ENCODE measurements around the gene NAA38. TPM values are rescaled to one million over a fixed set of nuclear protein-coding genes. Genes with fewer than 3 reads are reported as not detected.

NAA38 gene
- total RNA-seq, 2 donors from 2014 or later = 59.5 to 133 TPM

GRCh38 chr17:7842380-7843256 is 14.7 kb downstream of the NAA38 start:
- Histone ChIP-seq H3K9me3 (no peaks in the 10 kb centered on the region), H3K9ac (ENCODE audit: low read depth in 2 of 2, low read length in 2 of 2) (peak overlapping the region; percentile 97), H3K27me3 (no peaks in the 10 kb centered on the region), H3K4me1 (peaks cover 31% of the 10 kb centered on the region), H3K27ac (peak overlapping the region; percentile 93), H3K4me3 (peak overlapping the region; percentile 76), H3K36me3 (peaks cover 5% of the 10 kb centered on the region)
- intact Hi-C loops (cut with DNase I) = no loop called here
- DNase-seq = peak; percentile 76
- no peak for TF ChIP-seq CTCF (IDR thresholded peaks at IDR 0.05)

GRCh38 chr17:7841915-7842379 is 15.4 kb downstream of the NAA38 start:
- Histone ChIP-seq H3K4me3 (peak overlapping the region; percentile 76), H3K36me3 (peaks cover 5% of the 10 kb centered on the region), H3K9ac (ENCODE audit: low read depth in 2 of 2, low read length in 2 of 2) (peak overlapping the region; percentile 97), H3K27ac (peak overlapping the region; percentile 93), H3K4me1 (peaks cover 38% of the 10 kb centered on the region), H3K27me3 (no peaks in the 10 kb centered on the region), H3K9me3 (no peaks in the 10 kb centered on the region)
- no peak for TF ChIP-seq CTCF (IDR thresholded peaks at IDR 0.05)
- peak; percentile 94 for DNase-seq
- intact Hi-C loops (cut with DNase I) = no loop called here

- peak; percentile 76 for DNase-seq
- no peaks in the 10 kb centered on the region for H3K27me3 ChIP-seq
- no peak for TF ChIP-seq CTCF (IDR thresholded peaks at IDR 0.05)
- H3K4me3 ChIP-seq = peak overlapping the region; percentile 76
- peak overlapping the region; percentile 93 for H3K27ac ChIP-seq
- peak overlapping the region; percentile 60 to 97 for H3K9ac ChIP-seq (ENCODE audit: low read depth in 2 of 2, low read length in 2 of 2)
- peaks cover 43% of the 10 kb centered on the region for H3K4me1 ChIP-seq
- peaks cover 5% of the 10 kb centered on the region for H3K36me3 ChIP-seq
- no peaks in the 10 kb centered on the region for H3K9me3 ChIP-seq
- intact Hi-C loops (cut with DNase I) = no loop called here
These were observed 15.9 kb downstream of the NAA38 start for GRCh38 chr17:7841396-7841914.

- Histone ChIP-seq H3K9me3 (no peaks in the 10 kb centered on the region), H3K4me1 (peaks cover 44% of the 10 kb centered on the region), H3K27ac (peak overlapping the region; percentile 93), H3K36me3 (no peaks in the 10 kb centered on the region), H3K9ac (ENCODE audit: low read depth in 2 of 2, low read length in 2 of 2) (peak overlapping the region in 1 of 2 donors; percentile 97), H3K27me3 (no peaks in the 10 kb centered on the region), H3K4me3 (peak overlapping the region; percentile 76)
- intact Hi-C loops (cut with DNase I) = no loop called here
- no peak for DNase-seq
- no peak for TF ChIP-seq CTCF (IDR thresholded peaks at IDR 0.05)
These were observed 16.5 kb downstream of the NAA38 start for GRCh38 chr17:7840875-7841274.

GRCh38 chr17:7840441-7840840 is 16.9 kb downstream of the NAA38 start:
- DNase-seq = no peak
- Histone ChIP-seq H3K4me3 (no peak overlapping the region), H3K4me1 (peaks cover 44% of the 10 kb centered on the region), H3K27me3 (no peaks in the 10 kb centered on the region), H3K36me3 (no peaks in the 10 kb centered on the region), H3K9ac (ENCODE audit: low read depth in 2 of 2, low read length in 2 of 2) (peak overlapping the region in 1 of 2 donors; percentile 97), H3K9me3 (no peaks in the 10 kb centered on the region), H3K27ac (peak overlapping the region; percentile 77)
- intact Hi-C loops (cut with DNase I) = no loop called here
- no peak for TF ChIP-seq CTCF (IDR thresholded peaks at IDR 0.05)
